Measurements from ENCODE around the gene NDUFS6.
"Not testable (repeated sequence)": the region's sequence is repeated elsewhere in the genome, so short reads cannot be mapped to it uniquely, and the experiment has no call there.

The NDUFS6 gene

DNA sequence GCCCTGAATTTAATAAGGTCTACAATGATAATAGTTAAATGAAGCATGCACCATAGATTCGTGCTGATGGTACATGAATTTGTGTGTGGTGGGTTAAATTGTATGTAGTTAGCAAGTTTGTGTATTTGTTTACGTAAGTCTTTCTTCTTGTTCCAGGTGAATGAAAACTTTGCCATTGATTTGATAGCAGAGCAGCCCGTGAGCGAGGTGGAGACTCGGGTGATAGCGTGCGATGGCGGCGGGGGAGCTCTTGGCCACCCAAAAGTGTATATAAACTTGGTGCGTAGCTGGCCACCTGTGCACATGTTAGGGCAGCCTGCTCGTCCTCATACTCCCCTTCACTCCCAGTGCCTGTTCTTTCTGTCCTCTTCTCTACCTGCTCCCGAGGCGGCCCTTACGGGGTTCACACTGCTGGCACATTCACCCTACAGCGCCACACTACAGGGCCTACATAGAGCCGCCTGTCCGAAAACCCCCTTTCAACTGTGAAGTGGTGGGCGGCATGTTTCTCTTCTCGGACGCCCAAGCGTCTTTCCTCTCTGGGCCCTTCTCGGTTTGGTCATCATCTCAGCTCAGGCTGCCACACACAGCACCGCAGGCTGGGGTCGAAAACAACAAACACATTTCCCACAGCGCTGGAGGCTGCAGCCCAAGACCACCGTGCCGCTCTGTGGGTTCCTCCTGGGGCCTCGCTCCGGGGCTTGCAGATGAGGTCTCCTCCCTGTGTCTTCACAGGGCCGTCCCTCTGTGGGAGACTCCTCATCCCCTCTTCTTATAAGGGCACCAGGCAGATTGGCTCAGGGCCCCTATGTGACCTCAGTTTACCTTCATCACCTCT is 13.2 kb downstream of the NDUFS6 start:
- no peak for DNase-seq (ENCODE audit: low read depth in 2 of 3, low spot score in 1 of 3)

DNA sequence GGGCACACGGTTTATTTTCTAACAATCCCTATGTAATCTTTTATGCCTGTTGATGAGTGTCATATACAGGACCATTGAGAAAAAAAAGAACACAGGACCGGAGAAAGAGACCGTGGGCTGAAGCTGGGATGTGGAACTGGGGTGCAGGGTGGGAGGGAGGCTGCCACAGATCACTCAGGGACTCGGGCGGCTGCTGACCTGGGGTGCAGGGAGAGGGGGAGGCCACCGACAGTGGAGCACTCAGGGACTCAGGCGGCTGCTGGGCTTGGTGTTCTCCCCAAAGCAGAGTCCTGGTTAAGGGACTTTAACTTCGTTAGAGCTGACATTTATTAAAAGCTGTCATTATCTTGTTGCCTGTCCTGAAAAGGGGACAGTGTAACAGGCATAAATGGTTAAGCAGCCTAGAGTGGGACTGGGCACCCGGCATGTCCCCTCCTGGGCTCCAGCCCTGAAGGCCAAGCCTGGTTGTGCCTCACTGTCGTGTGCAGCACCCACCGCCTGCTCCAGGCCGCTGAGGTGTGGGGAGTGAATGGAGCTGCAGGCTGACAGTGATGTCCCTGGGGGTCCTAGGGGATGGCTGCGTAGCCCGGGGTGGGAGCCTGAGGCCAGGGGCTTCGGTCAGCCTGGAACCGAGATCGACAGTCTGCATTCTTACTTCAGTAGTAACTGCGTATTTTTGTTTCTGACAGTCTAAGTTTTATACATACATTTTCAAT is 14.0 kb downstream of the NDUFS6 start:
- DNase-seq (ENCODE audit: low read depth in 2 of 3, low spot score in 1 of 3) = no peak

DNA sequence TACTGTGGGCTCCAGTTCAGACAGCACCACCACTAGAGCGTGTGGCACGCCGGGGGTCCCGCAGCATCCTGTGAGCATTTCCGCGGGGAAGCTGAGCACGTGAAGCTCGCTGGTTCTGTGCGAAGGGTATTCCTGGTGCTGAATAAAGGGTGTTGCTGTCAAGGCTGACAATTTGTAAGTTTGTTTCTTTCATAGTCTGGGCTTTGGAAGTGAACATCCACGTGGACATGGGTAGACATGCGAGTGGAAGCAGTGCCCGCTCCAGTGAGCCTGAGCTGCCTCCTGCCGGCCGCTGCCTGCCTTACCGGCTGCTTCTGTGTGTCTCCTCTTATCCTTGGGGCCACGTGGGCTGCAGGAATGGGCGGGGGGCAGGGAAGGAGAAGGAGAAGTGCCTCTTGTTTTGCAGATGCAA is 14.7 kb downstream of the NDUFS6 start:
- DNase-seq (ENCODE audit: low read depth in 2 of 3, low spot score in 1 of 3) = no peak

DNA sequence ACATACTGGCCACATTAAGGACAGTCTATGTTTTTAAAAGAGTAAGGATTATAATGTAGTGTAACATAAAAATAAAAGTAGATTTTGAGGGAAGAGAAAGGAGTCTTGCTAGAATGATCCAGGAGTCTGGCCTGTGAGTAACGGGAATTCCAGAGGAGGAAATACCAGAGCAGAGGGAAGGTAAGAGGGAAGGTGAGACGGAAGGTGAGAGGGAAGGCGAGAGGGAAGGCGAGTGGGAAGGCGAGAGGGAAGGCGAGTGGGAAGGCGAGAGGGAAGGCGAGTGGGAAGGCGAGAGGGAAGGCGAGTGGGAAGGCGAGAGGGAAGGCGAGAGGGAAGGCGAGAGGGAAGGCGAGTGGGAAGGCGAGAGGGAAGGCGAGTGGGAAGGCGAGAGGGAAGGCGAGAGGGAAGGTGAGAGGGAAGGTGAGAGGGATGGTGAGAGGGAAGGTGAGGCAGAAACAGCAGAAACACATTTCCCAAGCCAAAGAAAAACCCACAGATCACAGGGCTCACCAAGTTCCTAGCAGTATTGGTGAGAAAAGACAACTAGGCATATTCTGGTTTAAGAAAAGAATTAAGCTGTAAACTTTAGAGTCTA is 15.4 kb downstream of the NDUFS6 start:
- not testable (repeated sequence) for DNase-seq (ENCODE audit: low read depth in 2 of 3, low spot score in 1 of 3)

DNA sequence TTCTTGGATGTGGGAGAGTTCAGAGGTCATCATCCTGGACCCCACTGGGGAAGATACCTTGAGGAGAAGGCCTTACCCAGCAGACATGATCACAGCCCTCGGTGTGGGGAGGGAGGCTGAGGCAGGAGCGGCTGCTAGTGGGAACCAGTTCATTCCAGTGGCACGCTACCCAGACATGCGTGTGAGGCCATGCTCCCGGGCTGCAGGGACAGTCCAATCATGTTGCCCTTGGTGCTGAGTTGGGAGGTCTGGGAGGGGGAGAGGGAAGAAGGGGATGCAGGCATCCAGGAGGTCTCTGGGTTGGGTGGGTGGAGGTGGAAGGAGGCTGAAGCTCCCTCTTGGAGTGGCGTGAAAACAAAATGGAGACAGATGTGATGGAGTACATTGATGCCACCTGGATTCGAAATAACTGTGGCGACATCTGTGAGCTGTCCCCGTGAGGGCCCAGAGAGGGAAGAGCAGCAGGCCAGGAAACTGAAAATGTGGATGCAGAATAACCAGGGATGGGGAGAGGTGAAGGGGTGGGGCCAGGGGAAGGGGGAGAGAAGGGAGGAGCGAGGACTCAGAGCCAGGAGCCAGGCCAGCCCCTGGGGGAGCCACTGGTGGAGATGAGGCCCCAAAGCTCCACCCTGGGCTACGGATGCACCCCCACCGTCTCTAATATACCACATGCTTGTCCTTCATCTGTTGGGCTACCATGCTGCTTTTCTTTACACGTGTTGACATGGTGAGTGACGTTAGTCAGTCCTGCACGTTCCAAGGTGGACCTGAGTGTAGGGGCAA is 16.2 kb downstream of the NDUFS6 start:
- no peak for DNase-seq (ENCODE audit: low read depth in 2 of 3, low spot score in 1 of 3)

DNA sequence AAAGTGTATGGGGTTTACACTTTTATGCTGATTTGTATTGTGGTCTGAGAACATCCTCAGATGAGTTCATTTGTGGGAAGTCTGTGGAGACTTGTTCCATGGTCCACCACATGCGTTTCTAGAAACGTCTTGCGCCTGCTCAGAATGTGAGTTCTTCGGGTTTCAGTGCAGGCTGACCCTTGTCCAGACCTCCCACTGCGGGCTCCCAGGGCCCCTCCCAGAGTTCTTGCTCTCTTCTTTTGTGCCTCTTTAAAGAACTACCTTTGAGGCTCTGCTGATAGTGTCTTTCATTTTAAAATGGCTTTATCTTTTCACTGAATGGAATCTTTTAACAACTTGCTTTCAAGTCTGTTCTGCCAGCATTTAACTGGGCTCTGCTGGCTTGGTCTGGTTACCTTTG is 17.6 kb downstream of the NDUFS6 start:
- no peak for DNase-seq (ENCODE audit: low read depth in 2 of 3, low spot score in 1 of 3)

DNA sequence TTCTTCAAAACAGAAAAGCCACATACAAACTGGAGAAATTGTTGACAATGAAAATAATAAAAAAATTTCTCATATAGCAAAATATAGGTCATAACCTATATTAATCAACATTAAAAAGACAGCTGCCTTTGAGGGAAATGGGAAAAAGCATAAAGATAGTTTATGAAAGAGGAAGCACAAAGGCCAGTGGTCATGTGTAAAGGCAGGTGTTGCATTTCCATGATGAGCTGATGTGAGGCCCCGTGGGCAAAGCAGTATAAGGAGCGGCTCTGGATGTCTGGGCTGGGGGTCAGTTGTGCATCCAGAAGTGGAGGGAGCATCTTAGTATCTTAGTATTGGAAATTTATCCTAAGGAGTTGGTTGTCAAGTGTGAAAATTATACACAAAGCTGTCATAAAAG is 18.3 kb downstream of the NDUFS6 start:
- no peak for DNase-seq (ENCODE audit: low read depth in 2 of 3, low spot score in 1 of 3)

DNA sequence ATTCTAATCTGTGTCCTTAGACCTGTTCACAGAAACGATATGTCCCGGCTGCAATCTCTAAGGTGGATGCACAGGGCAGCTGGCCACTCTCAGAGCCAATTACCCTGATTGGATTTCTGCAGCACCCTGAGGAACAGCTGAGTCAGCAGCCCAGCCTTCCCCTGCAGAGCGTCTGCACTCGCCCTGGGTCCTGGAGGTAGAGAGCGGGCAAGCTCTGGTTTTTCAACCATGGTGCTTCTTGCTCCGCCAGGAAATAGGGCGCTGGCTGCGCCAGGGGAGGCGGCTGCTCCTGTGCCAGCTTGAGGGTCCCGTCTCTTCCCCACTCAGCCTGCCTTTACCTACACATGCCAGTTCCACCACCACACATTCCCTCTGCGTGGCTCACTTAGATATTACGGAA is 19.2 kb downstream of the NDUFS6 start:
- DNase-seq (ENCODE audit: low read depth in 2 of 3, low spot score in 1 of 3) = no peak

DNA sequence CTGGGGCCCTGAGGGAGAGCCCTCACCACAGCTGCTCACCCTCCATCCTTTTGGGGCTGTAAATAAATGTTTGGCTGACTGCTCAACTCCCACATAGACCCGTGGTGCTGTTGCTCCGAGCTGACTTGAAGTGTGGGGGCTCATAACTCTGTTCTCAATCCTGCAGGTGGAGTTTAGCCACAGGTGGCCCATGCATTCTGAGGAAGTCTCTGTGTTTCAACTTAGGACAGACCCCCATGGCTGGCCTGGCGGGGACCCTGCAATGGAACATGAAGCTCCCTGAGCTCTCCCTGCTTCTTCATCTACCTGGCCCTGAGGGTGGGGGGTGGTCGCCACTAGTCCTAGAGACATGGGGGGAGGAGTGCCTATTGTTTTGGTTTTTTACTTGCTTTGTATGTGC is 19.7 kb downstream of the NDUFS6 start:
- DNase-seq (ENCODE audit: low read depth in 2 of 3, low spot score in 1 of 3) = no peak

DNA sequence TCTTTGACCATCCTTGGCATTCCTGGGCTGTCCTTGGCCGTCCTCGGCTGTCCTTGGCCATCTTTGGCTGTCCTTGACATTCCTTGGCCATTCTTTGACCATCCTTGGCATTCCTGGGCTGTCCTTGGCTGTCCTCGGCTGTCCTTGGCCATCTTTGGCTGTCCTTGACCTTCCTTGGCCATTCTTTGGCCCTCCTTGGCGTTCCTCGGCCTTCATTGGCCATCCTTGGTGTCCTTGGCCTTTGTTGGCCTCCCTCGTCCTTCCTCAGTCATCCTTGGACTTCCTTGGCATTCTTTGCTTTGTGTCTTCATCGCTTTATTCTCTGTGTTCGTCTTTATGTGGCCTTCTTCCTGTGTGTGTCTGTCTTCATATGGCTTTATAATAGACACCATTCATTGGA is 20.7 kb downstream of the NDUFS6 start:
- DNase-seq (ENCODE audit: low read depth in 2 of 3, low spot score in 1 of 3) = no peak

DNA sequence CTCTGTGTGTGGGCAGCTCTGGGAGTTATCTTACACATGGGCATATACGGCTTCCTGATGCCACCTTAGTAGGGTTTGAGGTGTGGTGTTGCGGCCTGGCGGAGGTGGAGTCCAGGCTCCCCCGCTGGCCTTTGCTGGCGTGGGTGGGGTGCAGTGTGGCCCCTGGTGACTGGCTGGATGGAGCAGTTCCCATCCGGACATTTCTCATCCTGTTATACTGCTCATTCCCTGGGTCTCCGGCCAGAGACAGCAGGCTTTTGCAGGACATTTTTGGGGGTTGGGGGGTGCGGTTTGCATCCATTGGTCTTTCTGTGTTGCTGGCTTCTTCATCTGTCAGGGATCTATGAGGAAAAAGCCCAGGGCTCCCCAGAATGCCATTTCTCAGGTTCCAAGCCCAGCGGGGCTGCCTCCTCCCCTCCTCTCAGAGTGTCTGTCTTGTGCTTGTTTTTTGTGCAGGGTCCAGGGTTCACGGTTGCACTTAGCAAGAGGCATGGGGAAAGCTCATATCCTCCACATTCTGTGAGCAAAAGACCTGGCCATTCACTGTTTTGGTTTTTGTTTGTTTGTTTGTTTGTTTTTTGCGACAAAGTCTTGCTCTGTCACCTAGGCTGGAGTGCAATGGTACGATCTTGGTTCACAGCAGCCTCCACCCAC is 22.3 kb downstream of the NDUFS6 start:
- no peak for DNase-seq (ENCODE audit: low read depth in 2 of 3, low spot score in 1 of 3)

DNA sequence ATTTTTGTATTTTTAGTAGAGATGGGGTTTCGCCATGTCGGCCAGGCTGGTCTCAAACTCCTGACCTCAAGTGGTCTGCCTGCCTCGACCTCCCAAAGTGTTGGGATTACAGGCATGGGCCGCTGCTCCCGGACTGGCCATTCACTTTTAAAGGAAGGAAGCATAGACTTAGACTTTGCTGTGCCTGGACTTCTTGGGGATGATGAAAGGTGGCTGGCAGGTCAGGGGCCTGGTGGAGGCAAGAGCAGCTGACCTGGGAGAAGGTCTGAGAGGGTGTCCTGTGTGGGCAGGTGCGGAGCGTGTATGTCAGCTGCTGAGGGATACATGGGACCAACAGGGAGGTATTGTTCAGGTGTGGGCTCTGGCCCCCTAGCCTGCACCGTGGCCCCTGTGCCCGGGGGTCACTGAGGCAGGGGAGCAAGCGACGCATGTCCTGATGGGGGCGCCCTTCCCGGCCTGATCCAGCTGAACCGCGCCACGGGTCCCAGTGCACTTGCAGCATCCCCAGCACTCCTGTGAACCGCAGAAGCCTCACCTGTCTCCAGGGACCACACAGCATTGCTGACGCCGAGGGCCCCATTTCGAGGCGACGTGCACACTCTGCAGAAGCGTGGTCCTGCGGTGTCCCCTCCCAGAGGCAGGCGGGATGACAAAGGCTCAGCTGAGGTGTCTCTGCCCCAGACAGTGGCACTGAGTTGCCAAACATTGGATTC is 23.1 kb downstream of the NDUFS6 start:
- DNase-seq (ENCODE audit: low read depth in 2 of 3, low spot score in 1 of 3) = no peak

DNA sequence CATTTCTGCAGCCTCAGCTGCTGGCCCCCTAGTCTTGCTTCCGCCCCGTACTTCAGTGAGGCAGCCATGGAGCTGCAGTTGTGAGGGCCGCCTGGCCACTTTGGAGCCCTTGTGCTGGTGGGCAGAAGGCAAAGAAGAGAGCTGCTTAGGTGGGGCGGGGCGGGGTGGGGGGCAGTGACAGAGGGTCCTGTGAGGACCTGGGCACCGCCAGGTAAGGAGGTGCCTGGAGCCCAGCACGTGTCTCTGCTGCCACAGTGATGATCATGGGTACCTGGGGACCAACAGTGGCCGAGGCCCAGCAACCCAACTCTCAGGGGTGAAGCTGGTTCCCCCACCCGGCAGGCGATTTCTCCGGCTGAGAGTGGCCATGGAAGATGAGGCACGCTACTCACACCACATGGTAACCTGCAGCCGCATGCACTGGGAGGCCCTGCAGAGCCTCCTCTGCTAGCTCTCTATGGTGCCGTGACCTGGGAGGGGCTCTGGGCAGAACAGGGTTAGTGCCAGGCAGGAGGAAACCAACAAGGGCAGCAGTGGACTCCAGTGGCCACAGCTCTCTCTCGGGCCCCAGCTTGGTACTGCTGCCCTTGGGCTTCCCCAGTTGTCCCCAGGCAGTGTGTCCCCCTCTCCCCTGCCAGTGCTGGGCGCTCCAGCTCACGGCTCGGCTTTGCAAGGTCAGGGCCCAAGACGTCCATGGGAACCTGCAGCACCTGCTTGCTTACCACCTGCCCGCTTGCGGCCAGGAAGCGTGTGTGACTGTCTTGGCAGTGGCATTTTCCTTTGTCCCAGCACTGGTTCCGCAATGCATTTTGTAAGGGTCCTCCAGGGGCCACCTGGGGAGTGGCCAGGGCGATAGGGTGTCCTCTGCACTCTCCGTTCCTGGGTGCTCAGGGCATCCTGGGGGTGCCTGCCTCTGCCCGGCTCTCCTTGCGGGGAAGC is 24.0 kb downstream of the NDUFS6 start:
- no peak for DNase-seq (ENCODE audit: low read depth in 2 of 3, low spot score in 1 of 3)

DNA sequence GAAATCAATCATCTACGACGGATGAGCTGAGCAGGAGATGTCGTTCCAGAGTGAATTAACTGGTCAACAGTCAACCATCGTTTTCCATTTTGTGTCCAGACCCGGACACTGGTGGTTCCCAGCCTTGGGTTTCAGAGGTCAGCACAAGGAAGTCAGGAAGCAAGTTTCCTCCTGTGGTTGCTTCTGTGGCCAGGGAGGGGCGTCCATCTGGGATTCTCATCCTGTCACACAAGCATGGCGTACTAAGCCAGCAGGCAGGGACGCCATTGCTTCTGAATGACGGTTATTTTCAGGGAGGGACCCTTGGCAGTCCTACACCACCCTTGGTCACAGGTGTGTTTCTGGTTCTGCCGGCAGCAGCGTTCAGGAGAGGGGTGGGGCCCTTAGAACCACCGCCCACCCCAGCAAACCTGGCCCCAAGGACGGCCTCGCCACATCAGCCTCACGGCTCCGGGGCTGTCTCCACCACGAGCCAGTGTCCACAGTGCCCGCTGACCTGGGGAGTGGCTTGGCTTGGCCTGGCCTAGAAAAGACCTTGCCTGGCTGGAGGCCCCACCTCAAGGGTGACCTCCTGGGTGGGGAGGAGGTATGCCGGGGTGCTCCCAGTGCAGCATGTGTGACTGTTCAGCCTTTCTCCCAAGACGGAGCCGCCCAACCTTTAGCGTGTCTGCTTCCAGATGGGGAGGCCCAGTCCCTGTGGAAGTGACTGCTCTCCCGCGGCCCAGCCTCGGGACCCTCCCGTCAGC is 25.2 kb downstream of the NDUFS6 start:
- no peak for DNase-seq (ENCODE audit: low read depth in 2 of 3, low spot score in 1 of 3)

DNA sequence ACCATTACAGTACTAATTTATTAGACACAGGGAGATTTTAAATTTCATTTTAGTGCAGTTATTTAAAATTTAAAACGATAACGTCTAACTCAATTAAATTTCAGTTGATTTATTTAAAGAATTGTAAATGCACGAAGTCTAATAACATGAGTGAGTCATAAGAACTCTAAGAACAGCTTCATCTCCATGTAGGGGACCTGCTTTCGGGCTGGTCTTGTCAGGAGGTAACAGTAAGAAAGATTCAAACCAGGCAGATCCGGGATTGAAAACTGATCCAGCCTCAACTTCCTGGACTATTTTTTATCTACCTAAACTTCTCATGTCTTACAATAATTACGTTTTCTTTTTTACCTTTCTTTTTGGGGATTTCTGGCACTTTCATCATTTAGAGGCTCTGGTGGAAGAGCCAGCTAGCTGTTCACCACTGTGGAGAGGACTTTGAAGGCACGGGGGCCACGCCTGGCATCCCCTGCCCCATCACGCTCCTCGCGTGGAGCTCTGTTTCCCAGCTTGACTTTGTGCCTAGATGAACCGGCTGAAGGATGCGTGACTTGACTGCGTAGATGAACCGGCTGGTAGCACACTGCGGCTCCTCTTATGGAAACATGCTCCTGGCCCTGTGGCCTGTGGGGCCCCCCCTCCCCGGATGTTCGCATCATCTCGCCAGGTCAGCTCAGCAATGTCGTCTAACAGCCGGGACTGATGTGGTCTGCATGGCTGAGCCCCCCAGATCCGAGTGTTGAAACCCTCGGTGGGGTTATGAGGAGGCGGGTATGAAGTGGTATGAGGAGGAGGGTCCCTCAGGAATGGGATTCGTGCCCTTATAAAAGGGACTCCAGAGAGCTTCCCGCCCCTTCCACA is 26.0 kb downstream of the NDUFS6 start:
- no peak for DNase-seq (ENCODE audit: low read depth in 2 of 3, low spot score in 1 of 3)

DNA sequence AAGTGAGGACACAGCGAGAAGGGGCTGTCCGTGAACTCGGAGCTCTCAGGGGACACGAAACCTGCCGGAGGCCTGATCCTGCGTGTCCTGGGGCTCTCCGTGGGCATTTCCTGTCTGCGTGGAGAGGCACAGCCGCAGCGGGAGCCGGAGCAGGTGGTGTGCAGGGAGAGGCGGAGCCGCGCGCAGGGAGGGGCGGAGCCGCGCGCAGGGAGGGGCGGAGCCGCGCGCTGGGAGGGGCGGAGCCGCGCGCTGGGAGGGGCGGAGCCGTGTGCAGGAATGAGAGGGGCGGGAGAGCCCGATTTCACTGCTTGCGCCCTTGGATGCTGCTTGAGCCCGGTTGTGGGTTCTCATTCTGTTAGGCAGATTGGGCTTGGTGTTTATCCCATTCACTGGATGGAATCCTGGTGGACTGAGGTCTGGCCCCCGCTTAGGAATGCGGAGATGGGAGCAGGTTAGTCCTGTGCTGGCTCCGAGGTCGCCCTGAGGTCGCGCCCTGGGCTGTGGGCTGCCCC is 26.7 kb downstream of the NDUFS6 start:
- no peak for DNase-seq (ENCODE audit: low read depth in 2 of 3, low spot score in 1 of 3)

DNA sequence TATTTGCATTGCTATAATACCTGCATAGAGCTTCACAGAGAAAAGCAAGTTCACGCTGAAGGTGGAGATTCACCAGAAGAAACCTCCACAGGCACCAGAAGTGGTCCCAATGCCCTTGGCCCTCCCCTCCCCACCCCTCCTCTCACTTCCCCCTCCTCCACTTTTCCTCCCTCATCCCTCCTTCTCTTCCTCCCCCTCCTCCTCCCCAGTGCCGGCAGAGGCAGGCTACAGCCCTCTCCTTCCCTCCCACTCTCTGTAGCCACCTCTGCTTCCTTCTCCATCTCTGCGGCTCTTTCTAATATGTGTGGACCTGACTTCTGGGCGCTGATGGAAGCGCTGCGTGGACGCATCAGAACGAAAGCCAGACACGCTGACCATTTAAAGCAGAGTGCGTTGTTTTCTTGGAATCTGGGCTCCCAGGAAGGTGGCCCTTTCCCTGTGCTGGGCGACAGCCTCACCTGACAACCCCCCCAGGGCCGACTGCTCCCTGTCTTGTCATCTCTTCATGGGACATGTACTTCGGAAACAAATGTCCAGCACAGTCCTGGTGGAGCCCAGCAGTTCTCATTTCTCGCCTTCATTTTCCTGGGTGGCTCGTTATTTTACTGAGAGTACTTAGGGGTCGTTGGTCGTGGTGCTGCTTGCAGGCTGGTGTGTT is 29.5 kb downstream of the NDUFS6 start:
- DNase-seq (ENCODE audit: low read depth in 2 of 3, low spot score in 1 of 3) = no peak

Measured in stimulated activated CD4-positive, alpha-beta T cell treated with anti-CD3 and anti-CD28 coated beads, Interleukin-12 subunit alpha, Interleukin-12 subunit beta, amount 100 ng/mL, for 48 hours (primary cell).